Suprapubic skin (tissue), 4 donors: ENCODE results near the gene GMPR. TPM values are rescaled to one million over a fixed set of nuclear protein-coding genes. Genes with fewer than 3 reads are reported as not detected.

ENCODE experiments used
- DNase-seq, 2 donors: peaks; one replicate each; pipeline ENCODE4 v3.0.0-alpha.2; 2019; ENCODE audit warnings: low spot score in 2 of 2
- H3K27ac ChIP-seq: fragments of 200-600 bp; sonication (generic); one replicate; pipeline ENCODE4 v1.5.1; 2019
- H3K27me3 ChIP-seq: fragments of 200-600 bp; sonication (generic); one replicate; pipeline ENCODE4 v1.5.1; 2019
- H3K36me3 ChIP-seq: fragments of 200-600 bp; sonication (generic); one replicate; pipeline ENCODE4 v1.5.1; 2019
- H3K4me1 ChIP-seq: fragments of 200-600 bp; sonication (generic); one replicate; pipeline ENCODE4 v1.5.1; 2019
- H3K4me3 ChIP-seq: fragments of 200-600 bp; sonication (generic); one replicate; pipeline ENCODE4 v1.5.1; 2019; ENCODE audit warnings: mild to moderate bottlenecking
- H3K9me3 ChIP-seq: fragments of 200-600 bp; sonication (generic); one replicate; pipeline ENCODE4 v1.5.1; 2019
- CTCF ChIP-seq, 2 donors: fragments of 200-600 bp in 1 of 2; fragments of 450-650 bp in 1 of 2; sonication (generic) in 1 of 2; IDR thresholded peaks; one replicate each; pipeline ENCODE4 v1.5.1; 2016 to 2019; ENCODE audit warnings: antibody characterized with exemption in 2 of 2, mild to moderate bottlenecking in 1 of 2, moderate library complexity in 1 of 2
- EP300 ChIP-seq: sonication (generic); formaldehyde crosslinking; IDR thresholded peaks from one replicate; pipeline ENCODE4 v1.6.1; 2017; ENCODE audit warnings: antibody characterized with exemption
- POLR2A ChIP-seq, 2 donors: fragments of 450-650 bp; IDR thresholded peaks; one replicate each; pipeline ENCODE4 v1.6.1; 2017; ENCODE audit warnings: antibody characterized with exemption in 2 of 2, mild to moderate bottlenecking in 2 of 2, moderate library complexity in 2 of 2
- POLR2AphosphoS5 ChIP-seq, 3 donors: sonication (generic); formaldehyde crosslinking; IDR thresholded peaks; one replicate each; pipeline ENCODE4 v1.6.1; 2017; ENCODE audit warnings: antibody characterized with exemption in 3 of 3
- WGBS: methylation state at CpG from one replicate; pipeline ENCODE4 v1.1.5; 2018; 5-methylcytosine and 5-hydroxymethylcytosine counted together
- total RNA-seq, 4 donors: library from RNA; depleted of rRNA; stranded (reverse); fragments of >200 nt; gene quantifications; one replicate each; pipeline ENCODE4 v1.1.0, GENCODE V29; 2016

GMPR gene
- total RNA-seq, 4 donors from 2014 or later = 4.9 to 16.4 (median 12.9) TPM

GRCh38 chr6:16230953-16231352 lies 7.4 kb upstream of the GMPR start:
- 90% methylated on average over 9 of the region's 9 CpGs for WGBS

GRCh38 chr6:16232086-16232485 lies 6.3 kb upstream of the GMPR start:
- Histone ChIP-seq H3K27me3 (no peaks in the 10 kb centered on the region), H3K9me3 (no peaks in the 10 kb centered on the region), H3K36me3 (no peaks in the 10 kb centered on the region), H3K4me3 (no peak overlapping the region), H3K27ac (no peak overlapping the region), H3K4me1 (peaks cover 13% of the 10 kb centered on the region)
- no peak for TF ChIP-seq EP300
- TF ChIP-seq CTCF (IDR thresholded peaks at IDR 0.05) = no peak
- TF ChIP-seq POLR2AphosphoS5 (IDR thresholded peaks at IDR 0.05) = no peak
- no peak for TF ChIP-seq POLR2A (IDR thresholded peaks at IDR 0.05)
- DNase-seq = no peak
- 86% methylated on average over 5 of the region's 5 CpGs for WGBS

More at GRCh38 chr6:16230953-16231352, 7.4 kb upstream of the GMPR start:
- H3K27me3 ChIP-seq = no peaks in the 10 kb centered on the region
- TF ChIP-seq POLR2AphosphoS5 (IDR thresholded peaks at IDR 0.05) (no peak), CTCF (IDR thresholded peaks at IDR 0.05) (no peak)
- H3K27ac ChIP-seq = no peak overlapping the region
- DNase-seq = no peak
- no peaks in the 10 kb centered on the region for H3K9me3 ChIP-seq
- no peak overlapping the region for H3K4me3 ChIP-seq
- no peaks in the 10 kb centered on the region for H3K36me3 ChIP-seq
- H3K4me1 ChIP-seq = peaks cover 3% of the 10 kb centered on the region

- DNase-seq = no peak
- Histone ChIP-seq H3K4me3 (no peak overlapping the region), H3K4me1 (peaks cover 25% of the 10 kb centered on the region), H3K27me3 (no peaks in the 10 kb centered on the region), H3K27ac (no peak overlapping the region), H3K36me3 (no peaks in the 10 kb centered on the region), H3K9me3 (no peaks in the 10 kb centered on the region)
- WGBS = 73% methylated on average over 4 of the region's 4 CpGs
- no peak for TF ChIP-seq POLR2A (IDR thresholded peaks at IDR 0.05)
- no peak for TF ChIP-seq CTCF (IDR thresholded peaks at IDR 0.05)
- no peak for TF ChIP-seq EP300
- no peak for TF ChIP-seq POLR2AphosphoS5 (IDR thresholded peaks at IDR 0.05)
These were observed 2.3 kb upstream of the GMPR start for GRCh38 chr6:16236009-16236501.

GRCh38 chr6:16236631-16237199 lies 1.7 kb upstream of the GMPR start:
- Histone ChIP-seq H3K9me3 (no peaks in the 10 kb centered on the region), H3K36me3 (no peaks in the 10 kb centered on the region), H3K27me3 (no peaks in the 10 kb centered on the region), H3K4me3 (peak overlapping the region; percentile 15), H3K4me1 (peaks cover 25% of the 10 kb centered on the region), H3K27ac (no peak overlapping the region)
- no peak for DNase-seq
- WGBS = 4% methylated on average over 3 of the region's 3 CpGs
- TF ChIP-seq POLR2AphosphoS5 (IDR thresholded peaks at IDR 0.05) = no peak
- no peak for TF ChIP-seq CTCF (IDR thresholded peaks at IDR 0.05)
- no peak for TF ChIP-seq POLR2A (IDR thresholded peaks at IDR 0.05)
- TF ChIP-seq EP300 = no peak

GRCh38 chr6:16237242-16237641 lies 1.1 kb upstream of the GMPR start:
- WGBS = 93% methylated on average over 7 of the region's 7 CpGs
- H3K27ac ChIP-seq = no peak overlapping the region
- H3K36me3 ChIP-seq = no peaks in the 10 kb centered on the region
- H3K9me3 ChIP-seq = no peaks in the 10 kb centered on the region
- no peaks in the 10 kb centered on the region for H3K27me3 ChIP-seq
- TF ChIP-seq EP300 (no peak), POLR2A (IDR thresholded peaks at IDR 0.05) (no peak), CTCF (IDR thresholded peaks at IDR 0.05) (no peak)
- DNase-seq = no peak
- peaks cover 25% of the 10 kb centered on the region for H3K4me1 ChIP-seq
- peak overlapping the region; percentile 15 for H3K4me3 ChIP-seq
